ENCODE results near the gene KIF15. TPM values are rescaled to one million over a fixed set of nuclear protein-coding genes. Genes with fewer than 3 reads are reported as not detected.
A peak's percentile ranks its signal among the peaks of the same experiment; 100 is the strongest.

KIF15 gene
- total RNA-seq (2021), result 21.9 and 25.7 TPM in 2 replicates
- Bru-seq, nascent RNA, result percentile 79 among the genes with signal in this experiment
- percentile 70 among the genes with signal in this experiment for BruChase-seq, experiment 1, labeled RNA remaining after a 2-hour chase
- BruChase-seq, experiment 2, labeled RNA remaining after a 6-hour chase, result percentile 70 among the genes with signal in this experiment
- long read RNA-seq, full-length matches to known transcripts, result 36 of 59 reads
- long read RNA-seq, partial matches to known transcripts, result 5 of 59 reads
- long read RNA-seq, other reads (novel, unspliced or antisense), result 18 of 59 reads

- peaks cover 7% of the 10 kb centered on the region for H3K9me3 ChIP-seq (ENCODE audit: low read depth, low read length, poor library complexity, severe bottlenecking)
- peak within 1 kb of the TSS; percentile 83 for H3K27ac ChIP-seq (ENCODE audit: low read depth, low read length, poor library complexity, severe bottlenecking)
- H3K4me1 ChIP-seq (ENCODE audit: insufficient read depth, low read length, poor library complexity, severe bottlenecking), result no peaks in the 10 kb centered on the region
- intact Hi-C loops (cut with micrococcal nuclease; ENCODE audit: unreplicated experiment), result no loop called here
- peak within 1 kb of the TSS; percentile 67 for H3K4me3 ChIP-seq (ENCODE audit: low read depth, low read length, poor library complexity, severe bottlenecking)
- no peaks in the 10 kb centered on the region for H3K27me3 ChIP-seq (replicated peaks; ENCODE audit: insufficient read depth, low read depth, low read length, poor library complexity)
- POLR2A ChIA-PET (ENCODE audit: low non-redundant PET), result interaction anchor here (0.5 kb wide), 1 partner anchor 297 kb away, joined by 3 read pairs; no protein-coding TSS in a partner anchor
- DNase-seq (ENCODE audit: low spot score), result peak; percentile 92
- TF ChIP-seq EZH2 (IDR thresholded peaks at IDR 0.05; ENCODE audit: borderline replicate concordance, low read depth, low read length, poor library complexity, severe bottlenecking), result no peak
- TF ChIP-seq, protein P1, sequence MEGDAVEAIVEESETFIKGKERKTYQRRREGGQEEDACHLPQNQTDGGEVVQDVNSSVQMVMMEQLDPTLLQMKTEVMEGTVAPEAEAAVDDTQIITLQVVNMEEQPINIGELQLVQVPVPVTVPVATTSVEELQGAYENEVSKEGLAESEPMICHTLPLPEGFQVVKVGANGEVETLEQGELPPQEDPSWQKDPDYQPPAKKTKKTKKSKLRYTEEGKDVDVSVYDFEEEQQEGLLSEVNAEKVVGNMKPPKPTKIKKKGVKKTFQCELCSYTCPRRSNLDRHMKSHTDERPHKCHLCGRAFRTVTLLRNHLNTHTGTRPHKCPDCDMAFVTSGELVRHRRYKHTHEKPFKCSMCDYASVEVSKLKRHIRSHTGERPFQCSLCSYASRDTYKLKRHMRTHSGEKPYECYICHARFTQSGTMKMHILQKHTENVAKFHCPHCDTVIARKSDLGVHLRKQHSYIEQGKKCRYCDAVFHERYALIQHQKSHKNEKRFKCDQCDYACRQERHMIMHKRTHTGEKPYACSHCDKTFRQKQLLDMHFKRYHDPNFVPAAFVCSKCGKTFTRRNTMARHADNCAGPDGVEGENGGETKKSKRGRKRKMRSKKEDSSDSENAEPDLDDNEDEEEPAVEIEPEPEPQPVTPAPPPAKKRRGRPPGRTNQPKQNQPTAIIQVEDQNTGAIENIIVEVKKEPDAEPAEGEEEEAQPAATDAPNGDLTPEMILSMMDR (conservative IDR thresholded peaks at IDR 0.05; ENCODE audit: low read depth, low read length), result no peak
- H3K36me3 ChIP-seq (ENCODE audit: insufficient read depth, low read length, poor library complexity, severe bottlenecking), result peaks cover 8% of the 10 kb centered on the region
- TSS peak; percentile 77 for BruUV-seq (replicated peaks)
- CTCF ChIA-PET, result interaction anchor here (0.6 kb wide), 1 partner anchor 18 kb away, joined by 3 read pairs; no protein-coding TSS in a partner anchor
Observed at GRCh38 chr3:44761424-44762169, at the start of gene KIF15, which contains the start of gene KIAA1143. KIF15 (plus strand) TSS chr3:44761794; CDS start chr3:44761866, 72 bp downstream. KIAA1143 (minus strand) TSS chr3:44761619; CDS start chr3:44761602, 17 bp downstream.

GRCh38 chr3:44712455-44713075, 49.0 kb upstream of the KIF15 start, which contains the start of gene ZNF502:
ZNF502 (plus strand) TSS chr3:44712660; CDS start chr3:44720262, 7,602 bp downstream.
- Histone ChIP-seq H3K9me3 (ENCODE audit: low read depth, low read length, poor library complexity, severe bottlenecking) (no peaks in the 10 kb centered on the region), H3K27me3 (replicated peaks; ENCODE audit: insufficient read depth, low read depth, low read length, poor library complexity) (no peaks in the 10 kb centered on the region), H3K36me3 (ENCODE audit: insufficient read depth, low read length, poor library complexity, severe bottlenecking) (no peaks in the 10 kb centered on the region), H3K4me3 (ENCODE audit: low read depth, low read length, poor library complexity, severe bottlenecking) (peak within 1 kb of the TSS; percentile 51), H3K27ac (ENCODE audit: low read depth, low read length, poor library complexity, severe bottlenecking) (no peak within 1 kb of the TSS), H3K4me1 (ENCODE audit: insufficient read depth, low read length, poor library complexity, severe bottlenecking) (no peaks in the 10 kb centered on the region)
- CTCF ChIA-PET, result no interaction called here
- intact Hi-C loops (cut with micrococcal nuclease; ENCODE audit: unreplicated experiment), result loop anchor here (1.0 kb wide), 1 partner anchor 17 kb away; the partner anchor contains the start of gene ZNF501
- DNase-seq (ENCODE audit: low spot score), result peak; percentile 77
- no peak for TF ChIP-seq EZH2 (IDR thresholded peaks at IDR 0.05; ENCODE audit: borderline replicate concordance, low read depth, low read length, poor library complexity, severe bottlenecking)
- TF ChIP-seq, protein P1 (conservative IDR thresholded peaks at IDR 0.05; ENCODE audit: low read depth, low read length), result 0 out of 2 replicates have a peak, but pooled peaks have one; percentile 11
- POLR2A ChIA-PET (ENCODE audit: low non-redundant PET), result no interaction called here
- BruUV-seq (replicated peaks), result TSS peak; percentile 61

All from A673 (cell line).